ENCODE data around the gene TRIM63.

TRIM63 gene

GRCh38 chr1:26012864-26013263 lies 54.6 kb downstream of the TRIM63 start:
- peak; percentile 30 for DNase-seq

GRCh38 chr1:26010825-26011224 lies 56.6 kb downstream of the TRIM63 start:
- DNase-seq, result no peak

DNA sequence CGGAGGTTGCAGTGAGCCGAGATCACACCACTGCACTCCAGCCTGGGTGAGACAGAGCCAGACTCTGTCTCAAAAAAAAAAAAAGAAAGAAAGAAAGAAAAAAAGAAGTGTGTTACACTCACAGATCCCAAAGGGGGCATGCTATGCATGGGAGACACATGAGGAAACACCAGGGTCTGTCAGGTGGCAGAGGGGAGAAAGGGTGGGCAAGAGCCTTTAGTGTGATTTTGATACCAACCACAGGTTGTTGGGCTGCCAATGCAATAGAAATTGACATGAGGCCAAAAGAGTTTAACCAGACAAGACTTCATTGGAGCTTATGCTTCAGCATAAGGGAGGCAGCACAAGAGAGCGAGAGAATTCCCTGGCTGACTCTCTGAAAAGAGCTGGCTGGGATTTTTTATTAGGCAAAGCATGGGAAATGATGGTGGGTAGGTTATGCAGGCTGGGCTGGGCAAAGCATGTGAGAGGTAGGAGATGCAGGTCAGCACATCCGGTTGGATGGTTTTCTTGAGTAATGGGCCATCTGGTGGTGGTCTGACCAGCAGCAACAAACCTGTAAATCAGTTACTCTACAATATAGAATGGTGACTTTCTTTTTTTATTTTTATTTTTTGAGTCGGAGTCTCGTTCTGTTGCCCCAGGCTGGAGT lies 57.5 kb downstream of the TRIM63 start:
- peak; percentile 50 for DNase-seq

- no peak for DNase-seq
These were observed 60.7 kb downstream of the TRIM63 start for GRCh38 chr1:26006710-26007109.

DNA sequence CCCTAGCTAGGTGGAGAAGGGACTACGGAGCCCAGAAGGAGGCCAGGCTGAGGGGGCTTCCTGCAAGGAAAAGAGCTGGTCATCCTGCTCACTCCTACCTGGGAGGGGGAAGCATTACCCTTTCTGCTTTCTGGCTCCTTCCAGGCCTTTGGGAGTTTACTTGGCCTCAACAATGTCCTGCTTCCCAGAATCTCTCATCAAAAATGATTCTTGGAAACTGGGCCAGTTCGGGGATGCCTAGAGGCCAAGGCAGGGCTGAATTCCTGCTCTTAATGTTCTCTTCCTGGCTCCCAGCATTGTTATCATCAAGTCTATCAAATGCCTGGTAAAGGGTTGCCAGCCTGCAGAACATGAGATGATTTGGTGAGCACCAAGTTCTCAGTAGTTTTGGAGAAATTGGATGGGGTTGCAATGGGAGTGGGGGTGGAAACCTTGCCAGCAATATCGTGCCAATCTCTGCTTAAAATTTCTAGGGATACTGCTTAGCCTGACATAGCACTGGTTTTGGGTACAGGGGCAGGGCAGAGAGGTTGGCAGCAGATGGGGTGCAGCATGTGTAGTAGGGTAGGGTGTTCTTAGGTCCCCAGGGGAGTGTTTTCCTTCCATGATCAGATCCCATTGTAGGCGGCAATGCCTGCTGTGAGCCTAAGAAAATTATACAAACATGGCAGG lies 61.9 kb downstream of the TRIM63 start:
- no peak for DNase-seq

DNA sequence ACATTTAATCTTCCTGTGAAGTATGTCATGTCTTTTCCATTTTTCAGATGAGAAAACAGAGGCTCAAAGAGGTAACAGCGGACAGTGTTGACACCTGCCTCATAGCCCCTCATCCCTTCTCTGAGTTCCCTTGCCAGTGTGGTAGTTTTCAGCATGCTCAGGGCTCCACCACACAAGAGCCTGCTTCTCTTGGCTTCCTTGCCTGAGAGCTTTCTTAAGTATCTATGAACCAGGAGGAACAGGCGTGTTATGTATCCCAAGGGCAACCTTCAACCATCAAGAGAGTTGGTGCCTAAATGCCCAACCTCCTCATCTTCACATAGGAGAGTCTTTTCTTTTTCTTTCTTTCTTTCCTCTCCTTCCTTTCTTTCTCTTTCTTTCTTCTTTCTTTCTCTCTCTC lies 63.7 kb downstream of the TRIM63 start:
- no peak for DNase-seq

DNA sequence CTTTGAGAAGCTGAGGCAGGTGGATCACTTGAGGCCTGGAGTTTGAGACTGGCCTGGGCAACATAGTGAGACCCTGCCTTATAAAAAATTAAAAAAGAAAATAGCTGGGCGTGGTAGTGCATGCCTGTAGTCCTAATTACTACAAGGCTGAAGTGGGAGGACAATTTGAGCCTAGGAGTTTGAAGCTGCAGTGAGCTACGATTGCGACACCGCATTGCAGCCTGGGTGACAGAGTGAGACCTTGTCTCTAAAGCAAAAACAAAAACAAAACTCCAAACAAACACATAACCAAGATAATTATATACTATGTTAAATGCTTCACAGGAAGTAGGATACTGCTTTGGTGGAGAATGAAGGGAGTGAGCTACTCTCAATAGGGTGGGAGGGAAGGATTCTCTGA lies 64.2 kb downstream of the TRIM63 start:
- DNase-seq, result no peak
